GM18951 (cell line): ENCODE measurements around the gene LRIG1.

Experiments
- POLR2A ChIP-seq: IDR thresholded peaks from 4 replicates; pipeline ENCODE4 v1.6.1; 2011; ENCODE audit warnings: mild to moderate bottlenecking; ENCODE audit not compliant: insufficient read length, insufficient read depth; ENCODE audit errors: extremely low read depth
- in situ Hi-C: fragments of 300-500 bp; cut with MboI; formaldehyde crosslinking; loops from one replicate; pipeline ENCODE4 v1.12.0; 2022; ENCODE audit warnings: low sequenced_read_pairs, mixed read lengths, inconsistent platforms; ENCODE audit not compliant: unreplicated experiment

Gene LRIG1

DNA sequence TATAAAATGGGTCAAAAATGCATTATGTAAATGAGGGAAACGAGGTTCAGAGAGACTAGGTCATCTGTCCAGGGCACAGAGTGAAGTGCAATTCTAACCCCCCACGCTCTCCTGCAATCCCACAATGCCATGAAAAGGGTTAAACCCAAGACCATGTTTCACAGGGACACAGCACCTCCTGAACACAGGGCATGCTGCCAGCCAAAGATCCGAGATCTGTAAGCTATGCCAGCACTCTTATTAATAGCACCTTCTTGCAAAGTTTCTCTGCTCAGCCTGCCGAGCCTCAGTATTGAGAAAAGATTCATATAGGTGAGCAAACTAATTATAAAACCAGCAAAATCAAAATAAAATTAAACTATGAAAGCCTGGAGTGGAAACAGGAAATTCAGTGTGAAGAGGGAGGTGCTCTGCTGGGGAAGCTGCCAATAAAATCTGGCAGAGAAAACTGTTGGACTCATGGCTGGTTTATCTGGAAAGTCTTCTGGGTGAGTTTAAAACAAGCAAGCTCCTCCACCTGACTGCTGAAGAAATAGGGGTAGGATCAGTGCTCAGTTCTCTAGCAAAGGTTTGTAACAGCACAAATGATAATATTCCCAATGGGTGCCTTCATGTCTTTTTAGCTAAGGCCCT is 50.3 kb downstream of the LRIG1 start:
- in situ Hi-C loops: no loop called here
- no peak for TF ChIP-seq POLR2A

DNA sequence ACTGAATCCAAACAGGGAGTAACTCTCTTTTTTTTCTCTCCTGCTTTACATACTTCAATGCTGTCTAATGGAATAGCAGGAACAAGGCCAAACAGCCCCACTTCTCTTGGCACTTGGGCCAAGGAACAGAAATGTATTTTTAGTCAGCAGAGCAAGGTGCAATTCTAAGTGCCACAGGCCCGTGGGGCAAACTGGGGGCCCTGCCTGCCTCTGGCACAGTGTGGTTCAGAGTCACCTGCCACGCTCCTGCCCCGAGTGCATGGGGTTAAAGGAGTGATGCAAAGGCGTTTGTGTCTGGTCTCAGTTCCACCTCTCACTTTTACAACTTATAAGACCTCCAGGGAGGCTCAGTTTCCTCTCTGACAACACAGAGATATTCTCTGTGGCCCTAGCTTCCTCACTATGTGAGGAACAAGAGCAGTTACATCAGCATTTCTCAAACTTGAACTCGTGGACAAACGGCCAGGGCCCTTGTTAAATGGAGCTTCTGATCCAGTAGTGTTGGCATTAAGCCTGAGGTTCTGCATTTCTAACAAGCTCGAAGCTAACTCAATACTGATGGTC is 51.3 kb downstream of the LRIG1 start:
- TF ChIP-seq POLR2A: no peak
- in situ Hi-C loops: no loop called here

DNA sequence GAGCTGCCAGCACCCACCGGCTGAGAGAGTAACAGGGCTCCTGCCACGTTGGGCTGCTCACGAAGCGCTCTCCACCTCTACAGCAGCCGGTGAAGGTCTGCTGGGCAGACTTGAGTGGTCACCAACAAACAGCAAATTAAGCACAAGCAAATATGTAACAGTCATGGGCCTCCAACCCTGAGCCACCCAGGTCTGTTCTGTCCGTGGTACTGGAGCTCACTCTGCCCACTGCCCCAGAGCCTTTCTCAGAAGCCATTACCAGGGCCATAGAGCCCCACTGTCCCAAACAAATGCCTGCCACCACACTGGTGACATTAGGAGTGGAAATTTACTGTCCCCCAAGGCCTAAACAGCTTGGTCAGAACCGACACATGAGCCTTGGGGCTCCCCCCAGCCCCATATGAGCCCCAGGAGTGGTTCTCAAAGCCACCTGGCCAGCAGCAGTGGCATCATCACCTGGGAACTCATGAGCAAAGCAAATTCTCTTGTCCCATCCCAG is 56.6 kb downstream of the LRIG1 start:
- no peak for TF ChIP-seq POLR2A
- in situ Hi-C loops: no loop called here

DNA sequence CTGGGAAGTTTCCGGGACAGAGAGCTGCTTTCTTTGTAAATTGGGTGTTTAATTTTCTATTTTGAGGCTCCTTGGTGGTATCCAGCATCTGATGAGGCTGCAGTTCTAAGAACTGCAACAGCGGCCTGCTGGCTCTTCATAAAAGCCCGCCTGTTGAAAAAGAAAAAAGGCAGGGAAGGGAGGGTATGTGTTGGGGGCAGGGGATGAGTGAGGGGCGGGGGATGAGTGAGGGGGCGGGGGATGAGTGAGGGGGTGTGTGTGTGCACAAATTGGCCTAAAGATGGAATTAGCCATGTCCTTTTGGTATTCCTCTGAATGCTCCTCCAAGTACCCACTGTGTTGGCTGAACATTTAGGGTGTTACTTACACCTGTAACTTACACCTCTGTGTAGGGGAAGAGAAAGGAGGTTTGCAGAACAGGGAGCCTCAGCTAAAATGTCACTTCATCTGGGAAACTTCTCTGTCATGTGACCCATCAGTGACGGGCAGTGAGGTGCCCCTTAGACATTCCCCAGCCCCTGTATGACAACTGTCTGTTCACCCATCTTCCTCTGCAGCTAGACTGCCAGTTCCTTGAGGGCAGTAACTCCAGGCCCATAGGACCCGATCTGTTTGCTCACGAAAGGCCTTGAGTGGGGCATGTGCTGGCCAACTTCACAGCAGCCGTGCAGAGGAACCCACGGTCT is 57.6 kb downstream of the LRIG1 start:
- in situ Hi-C loops: no loop called here

DNA sequence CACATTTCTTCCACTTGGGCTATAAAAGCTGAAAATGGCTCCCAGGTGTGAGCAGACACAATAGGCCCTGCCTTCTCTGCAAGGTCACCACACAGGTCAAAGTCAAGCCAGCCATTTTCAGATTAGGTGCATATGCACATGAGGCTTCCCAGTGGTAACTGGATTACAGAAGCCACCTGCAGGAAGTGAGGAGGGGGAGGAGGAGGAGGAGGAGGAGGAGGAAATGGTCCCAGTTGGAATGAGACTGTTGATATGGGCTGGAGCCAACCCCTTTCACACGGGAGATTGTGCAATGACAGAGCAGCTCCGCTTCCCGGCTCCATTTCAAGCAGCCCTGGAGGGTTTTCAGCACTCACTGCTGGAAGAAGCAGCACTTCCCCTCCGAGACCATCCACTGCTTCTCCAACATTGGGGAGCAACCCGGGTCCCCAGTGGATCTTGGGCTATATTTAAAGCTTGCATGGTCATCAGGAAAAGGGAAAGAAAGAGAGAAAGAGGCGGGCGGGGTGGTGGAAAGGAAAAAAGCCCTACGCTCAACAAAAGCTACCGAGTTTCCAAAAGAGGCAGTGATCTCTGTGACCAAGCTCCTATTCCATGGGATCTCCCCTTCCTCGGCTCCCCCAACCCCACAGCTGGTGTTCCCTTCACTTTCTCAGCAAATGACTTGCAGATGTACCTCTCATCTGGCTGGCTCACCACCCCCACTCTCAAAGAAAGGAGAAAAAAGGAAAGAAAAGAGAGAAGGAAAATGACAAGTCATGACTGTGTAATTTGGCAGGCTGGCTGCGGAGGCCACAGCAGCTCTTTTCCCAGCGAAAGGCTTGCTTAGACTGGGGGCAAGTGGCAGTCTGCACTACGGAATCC is 58.3 kb downstream of the LRIG1 start:
- no peak for TF ChIP-seq POLR2A
- in situ Hi-C loops: no loop called here

More for the DNA sequence above, 57.6 kb downstream of the LRIG1 start:
- TF ChIP-seq POLR2A: no peak

DNA sequence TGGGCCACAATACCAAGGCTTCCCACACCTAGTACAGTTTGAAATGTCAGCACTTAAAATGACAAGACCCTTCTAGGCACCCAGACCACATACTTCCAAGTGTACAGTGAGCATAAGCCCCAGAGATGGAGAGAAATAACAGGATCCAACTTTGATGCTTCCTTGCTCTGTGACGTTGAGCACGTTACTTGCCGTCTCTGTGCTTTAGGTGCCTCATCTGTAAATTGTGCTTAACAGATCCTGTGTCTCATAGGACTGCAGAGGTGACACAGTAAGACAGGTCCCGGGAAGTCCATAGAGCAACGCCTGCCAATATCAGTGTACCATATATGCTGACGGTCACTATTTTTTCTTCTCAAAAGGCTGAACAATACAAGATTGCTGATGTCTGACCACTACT is 59.1 kb downstream of the LRIG1 start:
- in situ Hi-C loops: no loop called here
- no peak for TF ChIP-seq POLR2A

DNA sequence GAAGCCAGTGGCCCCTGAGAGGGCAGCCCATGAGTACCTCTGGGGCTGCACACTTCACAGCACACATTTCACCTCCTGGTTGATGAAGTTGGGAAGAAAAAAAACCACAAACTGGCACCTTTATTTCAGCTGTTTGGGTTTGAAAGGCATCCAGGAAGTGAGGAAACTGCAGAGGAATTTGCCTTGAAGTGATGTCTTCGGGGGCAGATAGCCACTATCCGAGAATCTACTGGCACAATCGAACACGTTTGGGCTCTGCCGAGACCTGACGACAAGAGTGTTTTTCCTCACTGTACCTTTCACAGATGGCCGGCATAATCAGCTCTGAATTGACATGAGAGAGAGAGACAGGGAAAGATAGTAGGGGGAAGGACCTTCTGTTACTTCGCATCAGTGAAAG is 59.7 kb downstream of the LRIG1 start:
- TF ChIP-seq POLR2A: no peak
- in situ Hi-C loops: no loop called here

DNA sequence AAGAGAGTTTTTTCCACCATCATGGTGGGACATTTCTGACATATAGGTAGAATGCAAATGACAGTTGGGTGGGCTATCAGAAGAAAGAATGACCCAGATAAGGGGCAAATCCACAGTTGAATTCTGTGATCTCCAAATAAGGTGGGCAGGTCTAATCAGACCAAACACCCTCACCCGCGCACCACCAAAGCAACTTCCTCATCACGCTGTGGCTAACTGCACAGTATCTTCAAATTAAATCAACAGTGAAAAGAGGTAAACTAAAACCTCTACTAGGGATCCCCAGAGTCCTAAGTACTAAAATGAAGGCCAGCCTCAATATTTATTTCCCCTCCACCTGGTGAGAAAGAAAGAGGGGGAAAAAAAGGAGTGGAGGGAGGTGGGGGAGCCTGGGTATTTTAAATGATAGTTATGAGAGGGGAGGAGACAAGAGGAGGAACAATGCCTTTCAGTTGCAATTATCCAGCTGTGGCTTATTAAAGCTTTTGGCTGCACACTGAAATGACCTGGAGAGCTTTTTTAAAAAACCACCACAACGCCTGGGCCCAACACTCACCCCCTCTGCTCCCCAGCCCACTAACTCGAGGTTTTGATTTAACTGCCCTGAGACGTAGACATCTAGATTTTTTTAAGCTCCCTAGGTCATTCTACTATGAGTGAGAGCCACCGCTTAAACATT is 61.0 kb downstream of the LRIG1 start:
- TF ChIP-seq POLR2A: no peak
- in situ Hi-C loops: no loop called here

DNA sequence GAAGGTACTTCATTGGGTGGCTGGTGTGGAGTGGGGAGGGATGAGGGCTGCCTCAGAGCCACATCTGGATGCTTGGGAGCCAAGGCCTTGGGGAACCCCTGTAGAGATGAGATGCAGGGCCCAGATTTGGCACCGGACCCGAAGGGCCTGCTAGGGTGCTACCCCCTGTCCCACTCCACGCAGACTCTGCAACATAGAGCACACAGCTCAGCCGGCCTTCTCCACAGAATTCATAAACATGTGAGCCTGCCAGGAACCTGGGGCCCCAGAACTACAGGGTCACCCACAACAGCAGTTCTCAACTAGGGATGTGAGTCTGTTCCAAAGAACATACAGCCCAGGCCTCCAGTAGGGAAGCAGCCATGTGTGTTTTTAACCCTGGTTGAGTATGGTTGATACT is 62.8 kb downstream of the LRIG1 start:
- in situ Hi-C loops: no loop called here
- TF ChIP-seq POLR2A: no peak

DNA sequence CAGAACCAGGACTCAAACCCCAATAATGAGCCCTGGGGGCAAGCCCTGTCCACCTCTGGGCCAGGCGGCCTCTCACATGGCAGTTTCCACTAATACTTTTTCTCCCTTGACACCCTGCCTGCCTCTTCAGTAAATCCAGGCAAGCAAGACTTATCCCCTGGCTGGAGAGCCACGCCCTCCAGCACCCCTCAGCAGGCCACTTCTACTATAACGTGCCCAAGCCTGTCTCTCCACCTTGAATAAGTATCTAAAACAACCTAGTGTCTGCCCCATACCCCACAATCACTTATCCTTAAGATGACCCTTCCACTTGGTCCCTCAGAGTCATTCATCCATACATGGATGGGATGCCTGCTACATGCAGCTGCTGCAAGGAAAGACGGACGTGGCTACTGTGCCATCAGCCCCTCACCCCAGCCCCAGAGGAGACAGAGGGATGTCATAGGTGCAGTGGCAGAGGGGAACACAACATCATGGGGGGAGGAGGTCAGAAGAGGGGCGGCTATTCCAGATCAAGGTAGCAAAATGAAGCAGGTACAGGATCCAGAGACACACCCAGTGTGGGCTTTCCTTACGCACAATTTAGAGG is 63.4 kb downstream of the LRIG1 start:
- in situ Hi-C loops: no loop called here
- TF ChIP-seq POLR2A: no peak

DNA sequence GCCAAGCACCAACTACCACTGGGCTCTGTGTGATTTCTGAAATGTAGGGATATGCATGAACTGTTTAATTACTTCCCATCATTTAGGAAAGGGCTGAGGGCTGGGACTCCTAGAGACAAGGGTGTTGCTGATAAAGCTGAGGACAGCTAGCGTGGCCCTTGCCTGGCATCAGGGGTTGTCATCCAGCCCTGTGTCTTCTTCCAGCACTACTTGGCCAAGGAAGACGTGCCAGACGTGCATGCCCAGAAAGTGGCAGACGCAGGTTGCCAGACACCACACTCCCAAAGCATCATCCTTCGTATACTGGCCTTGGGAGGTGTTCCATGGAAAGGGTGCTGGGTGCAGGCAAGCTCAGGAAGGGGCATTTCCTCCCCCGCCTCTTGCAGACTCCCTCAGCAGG is 64.8 kb downstream of the LRIG1 start:
- in situ Hi-C loops: no loop called here
- no peak for TF ChIP-seq POLR2A

DNA sequence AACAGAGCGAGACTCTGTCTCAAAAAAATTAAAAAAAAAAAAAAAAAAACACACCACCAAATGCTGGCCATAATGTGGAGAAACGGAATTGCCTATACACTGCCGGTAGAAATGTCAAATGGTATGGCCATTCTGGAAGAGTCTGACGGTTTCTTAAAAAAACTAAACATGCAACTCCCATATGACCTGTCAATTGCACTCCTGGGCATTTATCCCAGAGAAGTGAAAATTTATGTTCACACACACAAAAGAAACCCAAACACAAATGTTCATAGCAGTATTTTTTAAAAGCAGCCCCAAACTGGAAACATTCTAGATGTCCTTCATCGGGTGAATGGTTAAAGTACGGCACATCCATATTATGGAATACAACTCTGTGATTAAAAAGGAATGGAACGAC is 66.1 kb downstream of the LRIG1 start:
- in situ Hi-C loops: no loop called here
- no peak for TF ChIP-seq POLR2A

DNA sequence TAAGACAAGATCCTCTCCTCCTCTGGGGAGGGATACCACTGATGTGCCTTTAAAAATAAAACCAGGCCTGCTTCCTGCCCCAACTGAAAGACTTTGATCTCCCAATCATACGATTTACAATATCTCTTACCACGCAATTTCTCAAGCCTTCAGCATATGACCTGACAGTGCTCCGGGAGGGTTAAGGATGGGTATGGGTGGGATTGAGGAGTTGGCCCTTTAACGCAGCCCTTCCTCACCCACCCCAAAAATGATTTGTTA is 67.4 kb downstream of the LRIG1 start:
- TF ChIP-seq POLR2A: no peak
- in situ Hi-C loops: no loop called here
